Activated naive CD8-positive, alpha-beta T cell (primary cell): ENCODE results near the gene ESYT1.

Experiments used
- H3K27ac Mint-ChIP-seq: one replicate; pipeline ENCODE4 v1.8.0; 2021; ENCODE audit warnings: mixed read lengths
- H3K27me3 Mint-ChIP-seq: one replicate; pipeline ENCODE4 v1.8.0; 2021; ENCODE audit warnings: mixed read lengths
- H3K36me3 Mint-ChIP-seq: one replicate; pipeline ENCODE4 v1.8.0; 2021; ENCODE audit warnings: mixed read lengths
- H3K4me1 Mint-ChIP-seq: one replicate; pipeline ENCODE4 v1.8.0; 2021; ENCODE audit warnings: low read depth, mixed read lengths
- H3K4me3 Mint-ChIP-seq: one replicate; pipeline ENCODE4 v1.8.0; 2021; ENCODE audit warnings: mild to moderate bottlenecking, mixed read lengths
- H3K9me3 Mint-ChIP-seq: one replicate; pipeline ENCODE4 v1.8.0; 2021; ENCODE audit warnings: low read depth, mixed read lengths

ESYT1 gene

GRCh38 chr12:56098592-56098991 is 29.5 kb upstream of the ESYT1 start:
- Mint-ChIP-seq H3K27me3 (no peaks in the 10 kb centered on the region), H3K4me3 (no peak overlapping the region)

GRCh38 chr12:56099787-56100186 is 28.3 kb upstream of the ESYT1 start:
- peaks cover 37% of the 10 kb centered on the region for H3K4me1 Mint-ChIP-seq
- peak overlapping the region; percentile 5 for H3K27ac Mint-ChIP-seq
- H3K4me3 Mint-ChIP-seq: no peak overlapping the region
- no peaks in the 10 kb centered on the region for H3K27me3 Mint-ChIP-seq
- peaks cover 4% of the 10 kb centered on the region for H3K36me3 Mint-ChIP-seq
- no peaks in the 10 kb centered on the region for H3K9me3 Mint-ChIP-seq

More at GRCh38 chr12:56098592-56098991, 29.5 kb upstream of the ESYT1 start:
- no peak overlapping the region for H3K27ac Mint-ChIP-seq
- H3K4me1 Mint-ChIP-seq: peaks cover 32% of the 10 kb centered on the region
- H3K9me3 Mint-ChIP-seq: no peaks in the 10 kb centered on the region
- H3K36me3 Mint-ChIP-seq: peaks cover 2% of the 10 kb centered on the region

- peak overlapping the region; percentile 76 for H3K27ac Mint-ChIP-seq
- H3K9me3 Mint-ChIP-seq: no peaks in the 10 kb centered on the region
- H3K4me3 Mint-ChIP-seq: no peak overlapping the region
- peaks cover 10% of the 10 kb centered on the region for H3K36me3 Mint-ChIP-seq
- no peaks in the 10 kb centered on the region for H3K27me3 Mint-ChIP-seq
- peaks cover 42% of the 10 kb centered on the region for H3K4me1 Mint-ChIP-seq
Observed at GRCh38 chr12:56101045-56101444, 27.0 kb upstream of the ESYT1 start.

DNA sequence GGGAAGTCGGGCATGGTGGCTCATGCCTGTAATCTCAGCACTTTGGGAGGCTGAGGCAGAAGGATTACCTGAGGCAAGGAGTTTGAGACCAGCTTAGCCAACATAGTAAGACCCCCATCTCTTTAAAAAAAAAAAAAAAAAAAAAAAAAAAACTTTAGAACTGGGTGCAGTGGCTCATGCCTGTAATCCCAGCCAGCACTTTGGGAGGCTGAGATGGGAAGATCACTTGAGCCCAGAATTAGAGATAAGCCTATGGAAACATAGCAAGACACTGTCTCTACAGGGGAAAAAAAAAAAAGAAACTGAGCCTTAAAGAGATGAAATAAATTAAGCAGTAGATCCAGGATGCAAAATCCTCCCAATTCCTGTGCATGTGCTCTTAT is 25.4 kb upstream of the ESYT1 start:
- Mint-ChIP-seq H3K9me3 (no peaks in the 10 kb centered on the region), H3K27me3 (no peaks in the 10 kb centered on the region), H3K4me3 (peak overlapping the region; percentile 100), H3K36me3 (peaks cover 19% of the 10 kb centered on the region), H3K4me1 (peaks cover 54% of the 10 kb centered on the region), H3K27ac (peak overlapping the region; percentile 100)

DNA sequence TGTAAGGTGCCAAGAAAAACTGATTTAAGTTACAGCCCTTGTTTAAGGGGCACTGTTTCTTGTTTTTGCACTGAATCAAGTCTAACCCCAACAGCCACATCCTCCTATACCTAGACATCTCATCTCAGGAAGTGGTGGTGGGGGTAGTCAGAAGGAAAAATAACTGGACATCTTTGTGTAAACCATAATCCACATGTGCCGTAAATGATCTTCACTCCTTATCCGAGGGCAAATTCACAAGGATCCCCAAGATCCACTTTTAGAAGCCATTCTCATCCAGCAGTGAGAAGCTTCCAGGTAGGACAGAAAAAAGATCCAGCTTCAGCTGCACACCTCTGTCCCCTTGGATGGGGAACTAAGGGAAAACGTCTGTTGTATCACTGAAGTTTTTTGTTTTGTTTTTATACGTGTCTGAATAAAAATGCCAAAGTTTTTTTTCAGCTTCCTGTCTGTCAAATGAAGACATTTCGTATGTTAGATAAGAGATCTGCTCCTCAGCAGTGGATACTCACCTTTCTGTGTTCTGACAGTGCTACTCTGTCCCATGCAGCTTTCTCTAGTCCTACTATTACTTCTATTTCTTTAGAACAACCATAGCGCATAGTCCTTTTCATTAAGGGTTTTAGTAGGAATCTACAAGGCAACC is 24.9 kb upstream of the ESYT1 start:
- Mint-ChIP-seq H3K36me3 (peaks cover 18% of the 10 kb centered on the region), H3K4me3 (peak overlapping the region; percentile 100), H3K27ac (peak overlapping the region; percentile 100), H3K27me3 (no peaks in the 10 kb centered on the region), H3K9me3 (no peaks in the 10 kb centered on the region), H3K4me1 (peaks cover 54% of the 10 kb centered on the region)

GRCh38 chr12:56103823-56104108 is 24.3 kb upstream of the ESYT1 start:
- H3K9me3 Mint-ChIP-seq: no peaks in the 10 kb centered on the region
- peak overlapping the region; percentile 100 for H3K4me3 Mint-ChIP-seq
- H3K27me3 Mint-ChIP-seq: no peaks in the 10 kb centered on the region
- H3K36me3 Mint-ChIP-seq: peaks cover 19% of the 10 kb centered on the region
- H3K27ac Mint-ChIP-seq: peak overlapping the region; percentile 100
- peaks cover 55% of the 10 kb centered on the region for H3K4me1 Mint-ChIP-seq

GRCh38 chr12:56104109-56104814 is 23.8 kb upstream of the ESYT1 start, which contains the start of gene PA2G4:
Gene PA2G4, plus strand, starts transcription at chr12:56104559. Its CDS starts 179 bp downstream, at chr12:56104738.
- no peaks in the 10 kb centered on the region for H3K27me3 Mint-ChIP-seq
- H3K4me1 Mint-ChIP-seq: peaks cover 55% of the 10 kb centered on the region
- H3K9me3 Mint-ChIP-seq: no peaks in the 10 kb centered on the region
- peak within 1 kb of the TSS; percentile 100 for H3K4me3 Mint-ChIP-seq
- H3K27ac Mint-ChIP-seq: peak within 1 kb of the TSS; percentile 100
- peaks cover 19% of the 10 kb centered on the region for H3K36me3 Mint-ChIP-seq

DNA sequence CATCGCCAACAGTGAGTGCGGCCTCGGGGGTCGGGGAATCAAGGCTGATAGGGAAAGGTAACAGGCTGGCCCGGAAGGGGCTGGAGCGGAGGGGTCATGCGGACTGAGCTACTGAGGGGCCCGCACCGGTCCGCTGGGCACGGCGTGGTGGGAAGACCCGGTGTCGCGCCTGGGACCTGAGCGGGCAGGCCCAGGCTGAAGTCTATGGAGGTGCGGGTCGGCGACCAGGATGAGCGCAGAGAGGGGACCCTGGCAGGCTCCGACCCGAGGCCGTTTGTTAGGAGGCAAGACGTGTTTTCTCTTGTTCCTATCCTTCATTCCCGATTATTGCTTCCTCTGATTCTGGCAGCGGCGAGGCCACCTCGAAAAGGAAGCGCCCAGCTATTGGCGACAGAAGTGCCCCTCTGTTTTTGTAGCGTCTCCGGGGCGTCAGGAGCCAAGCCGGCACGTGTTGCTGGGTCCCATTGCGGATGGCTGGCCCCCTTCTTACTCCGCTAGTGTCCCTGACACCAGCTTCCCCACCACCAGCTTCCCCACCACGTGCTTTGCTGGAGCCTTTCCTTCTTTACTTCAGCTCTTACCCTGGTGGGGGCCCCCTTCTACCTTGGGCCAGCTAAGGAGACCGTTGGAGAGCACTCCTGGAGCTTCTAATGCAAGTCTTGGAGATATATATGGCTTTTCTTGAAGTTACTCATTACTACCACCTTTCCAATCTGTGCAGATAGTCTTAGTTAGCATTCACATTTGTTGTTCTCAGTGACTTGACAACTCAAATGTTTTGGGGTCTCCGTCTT is 23.1 kb upstream of the ESYT1 start:
- Mint-ChIP-seq H3K9me3 (no peaks in the 10 kb centered on the region), H3K36me3 (peaks cover 19% of the 10 kb centered on the region), H3K4me3 (peak overlapping the region; percentile 100), H3K27ac (peak overlapping the region; percentile 100), H3K4me1 (peaks cover 54% of the 10 kb centered on the region), H3K27me3 (no peaks in the 10 kb centered on the region)

GRCh38 chr12:56105609-56105902 is 22.5 kb upstream of the ESYT1 start:
- Mint-ChIP-seq H3K4me1 (peaks cover 53% of the 10 kb centered on the region), H3K36me3 (peaks cover 21% of the 10 kb centered on the region), H3K27ac (peak overlapping the region; percentile 100), H3K9me3 (no peaks in the 10 kb centered on the region), H3K4me3 (peak overlapping the region; percentile 100), H3K27me3 (no peaks in the 10 kb centered on the region)

- H3K27ac Mint-ChIP-seq: peak overlapping the region; percentile 59
Observed at GRCh38 chr12:56107242-56107641, 20.8 kb upstream of the ESYT1 start.

DNA sequence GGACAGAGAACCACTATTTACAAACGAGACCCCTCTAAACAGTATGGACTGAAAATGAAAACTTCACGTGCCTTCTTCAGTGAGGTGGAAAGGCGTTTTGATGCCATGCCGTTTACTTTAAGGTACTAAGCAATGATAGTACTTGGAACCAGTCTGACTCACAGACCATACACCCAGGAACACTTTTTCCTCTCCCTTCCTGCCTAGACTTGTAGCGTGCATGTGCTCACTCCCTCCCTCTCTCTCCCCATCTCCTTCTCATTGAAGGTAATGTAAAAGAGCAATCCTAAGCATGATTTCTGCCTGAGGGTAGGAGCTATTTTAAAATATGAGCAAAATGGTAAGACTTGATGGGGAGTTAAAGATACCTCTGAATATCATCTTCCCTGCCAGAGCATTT is 17.5 kb upstream of the ESYT1 start:
- peak overlapping the region; percentile 16 for H3K27ac Mint-ChIP-seq
- peaks cover 25% of the 10 kb centered on the region for H3K36me3 Mint-ChIP-seq
- no peaks in the 10 kb centered on the region for H3K9me3 Mint-ChIP-seq
- H3K4me1 Mint-ChIP-seq: peaks cover 23% of the 10 kb centered on the region
- H3K27me3 Mint-ChIP-seq: no peaks in the 10 kb centered on the region
- H3K4me3 Mint-ChIP-seq: no peak overlapping the region

More at GRCh38 chr12:56107242-56107641, 20.8 kb upstream of the ESYT1 start:
- Mint-ChIP-seq H3K9me3 (no peaks in the 10 kb centered on the region), H3K4me3 (peak overlapping the region; percentile 100), H3K27me3 (no peaks in the 10 kb centered on the region), H3K36me3 (peaks cover 28% of the 10 kb centered on the region), H3K4me1 (peaks cover 38% of the 10 kb centered on the region)

- H3K36me3 Mint-ChIP-seq: peaks cover 23% of the 10 kb centered on the region
- H3K27ac Mint-ChIP-seq: peak overlapping the region; percentile 58
- no peaks in the 10 kb centered on the region for H3K27me3 Mint-ChIP-seq
- no peaks in the 10 kb centered on the region for H3K9me3 Mint-ChIP-seq
- no peak overlapping the region for H3K4me3 Mint-ChIP-seq
- H3K4me1 Mint-ChIP-seq: peaks cover 20% of the 10 kb centered on the region
Observed at GRCh38 chr12:56114084-56114483, 14.0 kb upstream of the ESYT1 start.

DNA sequence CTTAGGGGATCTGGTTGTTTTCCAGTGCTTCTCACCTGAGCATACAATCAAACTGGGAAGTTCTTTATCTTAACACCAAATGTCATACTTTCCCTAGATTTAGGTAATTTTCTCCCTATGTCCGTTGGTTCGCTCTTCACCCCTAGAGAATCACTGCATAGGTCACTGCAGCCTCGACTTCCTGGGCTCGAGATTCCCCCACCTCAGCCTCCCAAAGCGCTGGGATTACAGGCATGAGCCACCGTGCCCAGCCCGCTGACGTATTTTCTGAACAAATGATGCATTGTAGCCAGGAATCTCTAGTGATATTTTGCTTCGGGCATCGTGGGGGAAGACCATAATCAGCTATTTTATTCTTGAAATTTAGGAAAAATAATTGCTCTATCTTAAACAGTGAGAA is 12.7 kb upstream of the ESYT1 start:
- H3K4me1 Mint-ChIP-seq: peaks cover 33% of the 10 kb centered on the region
- H3K4me3 Mint-ChIP-seq: peak overlapping the region; percentile 97
- H3K36me3 Mint-ChIP-seq: peaks cover 22% of the 10 kb centered on the region
- no peaks in the 10 kb centered on the region for H3K27me3 Mint-ChIP-seq
- peak overlapping the region; percentile 99 for H3K27ac Mint-ChIP-seq
- no peaks in the 10 kb centered on the region for H3K9me3 Mint-ChIP-seq

GRCh38 chr12:56116267-56117081 is 11.6 kb upstream of the ESYT1 start, which contains the start of gene RPL41:
Gene RPL41, plus strand, starts transcription at chr12:56116633.
- peak within 1 kb of the TSS; percentile 97 for H3K4me3 Mint-ChIP-seq
- peaks cover 16% of the 10 kb centered on the region for H3K36me3 Mint-ChIP-seq
- H3K4me1 Mint-ChIP-seq: peaks cover 33% of the 10 kb centered on the region

More at GRCh38 chr12:56116267-56117081, 11.6 kb upstream of the ESYT1 start, which contains the start of gene RPL41:
- H3K27ac Mint-ChIP-seq: peak within 1 kb of the TSS; percentile 99
- no peaks in the 10 kb centered on the region for H3K27me3 Mint-ChIP-seq
- no peaks in the 10 kb centered on the region for H3K9me3 Mint-ChIP-seq
